ENCODE measurements around the gene CPNE6. TPM values are rescaled to one million over a fixed set of nuclear protein-coding genes. Genes with fewer than 3 reads are reported as not detected.
"Not testable (repeated sequence)": the region's sequence is repeated elsewhere in the genome, so short reads cannot be mapped to it uniquely, and the experiment has no call there.

The CPNE6 gene
- not detected in 2 replicates for total RNA-seq

DNA sequence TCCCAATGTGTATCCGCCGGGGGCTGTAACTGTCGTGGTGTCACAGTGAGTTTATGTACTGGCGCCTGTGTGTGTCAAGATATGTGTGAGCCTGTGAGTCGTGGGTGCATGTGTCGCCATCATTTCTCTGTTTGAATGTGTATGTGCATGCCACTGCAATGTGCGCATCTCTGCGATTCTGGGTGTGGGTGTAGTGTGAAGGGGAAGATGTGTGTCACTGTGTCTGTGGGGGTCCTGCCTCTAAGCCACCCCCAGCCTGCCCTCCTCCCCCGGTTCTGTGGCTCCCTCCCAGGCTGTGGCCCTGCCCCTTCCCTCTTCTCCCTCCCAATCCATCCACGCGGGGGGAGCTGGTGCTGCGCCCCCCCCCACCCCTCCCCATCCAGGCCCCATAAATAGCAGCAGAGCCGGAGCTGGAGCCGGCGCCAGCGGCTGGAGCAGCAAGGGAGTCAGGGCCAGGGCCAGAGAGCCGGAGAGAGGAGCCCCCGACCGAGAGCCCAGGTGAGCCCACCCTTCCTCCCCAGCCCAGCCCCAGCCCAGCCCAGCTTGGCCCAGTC, at the start of gene CPNE6:
Gene CPNE6, plus strand, starts transcription at position 419 of the 554 bp plus-strand sequence. CDS start 1,375 bp downstream, outside the sequence.
- DNase-seq (ENCODE audit: low read depth in 2 of 2), result no peak

DNA sequence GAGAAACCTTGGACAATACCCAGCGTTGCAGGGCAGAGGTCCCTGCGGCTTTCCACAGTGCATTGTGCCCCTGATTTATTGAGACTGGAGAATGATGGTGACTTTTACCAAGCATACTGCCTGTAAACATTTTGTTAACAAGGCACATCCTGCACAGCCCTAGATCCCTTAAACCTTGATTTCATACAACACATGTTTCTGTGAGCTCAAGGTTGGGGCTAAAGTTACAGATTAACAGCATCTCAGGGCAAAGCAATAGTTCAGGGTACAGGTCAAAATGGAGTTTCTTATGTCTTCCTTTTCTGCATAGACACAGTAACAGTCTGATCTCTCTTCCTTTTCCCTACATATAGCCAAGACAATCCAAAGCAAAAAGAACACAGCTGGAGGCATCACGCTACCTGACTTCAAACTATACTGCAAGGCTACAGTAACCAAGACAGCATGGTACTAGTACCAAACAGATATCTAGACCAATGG, 46.4 kb upstream of the CPNE6 start:
- DNase-seq (ENCODE audit: low read depth in 2 of 2), result not testable (repeated sequence)

DNA sequence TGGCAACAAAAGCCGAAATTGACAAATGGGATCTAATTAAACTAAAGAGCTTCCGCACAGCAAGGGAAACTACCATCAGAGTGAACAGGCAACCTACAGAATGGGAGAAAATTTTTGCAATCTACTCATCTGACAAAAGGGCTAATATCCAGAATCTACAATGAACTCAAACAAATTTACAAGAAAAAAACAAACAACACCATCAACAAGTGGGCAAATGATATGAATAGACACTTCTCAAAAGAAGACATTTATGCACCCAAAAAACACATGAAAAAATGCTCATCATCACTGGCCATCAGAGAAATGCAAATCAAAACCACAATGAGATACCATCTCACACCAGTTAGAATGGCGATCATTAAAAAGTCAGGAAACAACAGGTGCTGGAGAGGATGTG, 41.7 kb upstream of the CPNE6 start:
- not testable (repeated sequence) for DNase-seq (ENCODE audit: low read depth in 2 of 2)

DNA sequence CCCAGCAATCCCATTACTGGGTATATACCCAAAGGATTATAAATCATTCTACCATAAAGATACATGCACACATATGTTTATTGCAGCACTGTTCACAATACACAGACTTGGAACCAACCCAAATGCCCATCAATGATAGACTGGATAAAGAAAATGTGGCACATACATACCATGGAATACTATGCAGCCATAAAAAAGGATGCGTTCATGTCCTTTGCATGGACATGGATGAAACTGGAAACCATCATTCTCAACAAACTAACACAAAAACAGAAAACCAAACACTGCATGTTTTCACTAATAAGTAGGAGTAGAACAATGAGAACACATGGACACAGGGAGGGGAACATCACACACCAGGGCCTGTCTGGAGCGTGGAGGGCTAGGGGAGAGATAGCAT, 40.0 kb upstream of the CPNE6 start:
- DNase-seq (ENCODE audit: low read depth in 2 of 2), result not testable (repeated sequence)

DNA sequence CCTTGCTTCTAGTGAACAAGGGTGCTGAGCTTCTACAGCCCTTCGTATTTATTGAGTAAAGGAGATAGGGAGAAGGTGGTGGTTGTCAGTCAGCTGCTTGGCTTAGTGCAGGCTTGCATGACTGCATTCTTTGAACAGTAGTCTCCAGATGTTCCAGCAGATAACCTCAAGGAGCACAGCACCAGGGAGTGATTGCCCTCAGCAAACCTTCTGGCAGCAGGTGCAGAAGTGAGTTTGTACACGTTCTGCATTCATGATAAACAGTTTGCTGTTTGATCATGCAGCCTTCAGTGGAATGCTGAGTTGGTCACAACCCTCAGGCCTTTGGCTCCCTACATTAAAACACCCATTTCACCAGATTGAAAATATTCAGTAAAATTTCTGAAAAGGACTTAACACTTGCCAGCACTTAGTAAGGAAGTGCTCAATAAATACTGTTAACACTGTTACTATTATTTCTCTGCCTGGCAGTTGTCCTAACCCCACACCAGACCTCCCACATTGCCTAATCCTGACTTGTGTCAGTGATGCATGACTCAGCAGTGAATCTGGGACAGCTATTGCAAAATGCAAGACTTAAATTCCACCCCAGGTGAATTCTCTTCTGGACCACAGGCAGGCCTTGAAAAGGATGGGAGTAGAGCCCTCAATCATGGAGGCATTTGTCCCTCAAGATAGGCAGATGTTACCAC, 38.5 kb upstream of the CPNE6 start:
- DNase-seq (ENCODE audit: low read depth in 2 of 2), result no peak

DNA sequence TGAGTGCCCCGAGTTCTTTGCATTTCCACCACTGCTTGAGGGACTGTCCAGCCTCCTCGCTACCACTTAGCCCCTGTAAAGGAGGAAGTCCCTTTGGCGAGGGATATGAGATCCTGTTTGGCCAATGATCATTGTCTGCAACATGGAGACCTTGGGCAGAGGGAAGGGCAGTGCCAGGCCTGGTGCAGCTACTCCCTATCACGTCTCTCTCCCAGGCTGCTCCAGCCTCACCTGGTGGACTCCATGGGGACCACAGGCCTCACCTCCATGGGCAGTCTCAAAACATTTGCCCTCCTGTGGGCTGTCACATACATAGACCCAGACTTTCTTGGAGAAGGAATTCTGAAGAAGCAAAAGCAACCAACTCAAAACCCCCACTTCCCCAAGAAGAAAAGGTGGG, 35.6 kb upstream of the CPNE6 start:
- DNase-seq (ENCODE audit: low read depth in 2 of 2), result not testable (repeated sequence)

DNA sequence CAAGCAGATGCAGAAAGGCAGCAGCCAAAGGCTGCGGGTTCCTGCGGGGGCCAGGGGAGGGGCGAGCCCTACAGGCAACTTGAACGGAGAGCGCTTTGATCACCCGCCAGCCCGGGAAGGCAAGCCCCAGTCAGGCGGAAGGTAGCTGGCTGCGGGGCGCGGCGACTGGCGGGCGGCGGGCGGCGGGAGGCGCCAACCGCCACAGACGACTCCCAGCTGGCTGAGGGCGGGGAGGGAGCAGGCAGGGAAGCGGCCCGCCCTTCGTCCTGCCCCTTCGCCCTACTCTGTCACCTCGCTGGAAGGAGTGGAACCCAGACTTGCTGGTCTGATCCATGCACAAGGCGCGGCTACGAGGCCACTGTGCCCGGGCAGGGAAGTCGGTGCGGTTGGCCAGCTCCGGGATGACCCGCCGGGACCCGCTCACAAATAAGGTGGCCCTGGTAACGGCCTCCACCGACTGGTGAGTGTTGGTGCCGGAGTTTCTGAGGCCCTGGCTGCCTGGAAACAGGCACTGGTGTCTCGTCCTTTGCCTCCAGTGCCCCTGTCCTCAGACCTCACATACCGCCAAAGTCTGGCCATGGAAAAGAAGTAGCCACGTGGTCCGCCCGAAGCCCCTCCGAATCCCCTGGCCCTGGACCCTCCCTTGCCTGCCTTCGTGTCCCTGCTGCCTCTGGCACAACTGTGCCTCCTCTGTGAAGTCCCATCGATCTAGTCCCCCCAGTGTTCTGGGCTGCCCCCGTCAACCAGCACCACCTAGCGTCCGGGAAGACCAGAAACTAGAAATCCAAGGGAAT, 35.0 kb upstream of the CPNE6 start:
- DNase-seq (ENCODE audit: low read depth in 2 of 2), result peak; percentile 70 to 79

DNA sequence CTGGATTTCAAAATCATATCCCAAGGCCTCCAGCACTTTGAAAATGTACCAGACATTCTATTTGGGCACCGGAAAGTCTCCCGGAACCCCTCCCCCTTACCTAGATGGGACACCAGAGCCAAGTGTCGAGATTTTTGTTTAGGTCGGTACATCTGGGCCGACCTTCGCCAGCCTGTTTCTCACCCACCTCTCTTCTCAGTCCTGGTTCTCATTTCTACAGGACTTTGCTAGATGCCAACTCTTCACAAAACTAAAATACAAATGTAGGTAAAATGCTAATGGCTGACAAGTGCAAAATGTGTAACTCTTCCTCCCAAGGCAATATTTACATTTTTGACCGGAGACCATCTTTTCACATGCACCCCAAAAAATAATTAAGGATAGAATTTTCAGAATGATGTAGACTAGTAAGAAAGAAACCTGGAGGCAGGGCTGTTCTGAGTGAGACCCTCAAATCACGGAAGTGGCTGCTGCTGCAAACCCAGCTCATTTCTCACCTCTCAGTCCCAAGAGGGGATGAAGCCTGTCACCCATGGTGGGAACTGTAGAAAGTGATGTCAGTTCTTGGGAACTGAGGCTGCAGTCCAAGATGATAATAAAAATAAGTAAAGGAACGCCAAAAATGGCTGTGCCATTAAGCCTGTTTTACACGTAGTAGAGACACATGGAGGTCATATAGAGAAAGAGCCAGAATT, 34.3 kb upstream of the CPNE6 start:
- not testable (repeated sequence) for DNase-seq (ENCODE audit: low read depth in 2 of 2)

DNA sequence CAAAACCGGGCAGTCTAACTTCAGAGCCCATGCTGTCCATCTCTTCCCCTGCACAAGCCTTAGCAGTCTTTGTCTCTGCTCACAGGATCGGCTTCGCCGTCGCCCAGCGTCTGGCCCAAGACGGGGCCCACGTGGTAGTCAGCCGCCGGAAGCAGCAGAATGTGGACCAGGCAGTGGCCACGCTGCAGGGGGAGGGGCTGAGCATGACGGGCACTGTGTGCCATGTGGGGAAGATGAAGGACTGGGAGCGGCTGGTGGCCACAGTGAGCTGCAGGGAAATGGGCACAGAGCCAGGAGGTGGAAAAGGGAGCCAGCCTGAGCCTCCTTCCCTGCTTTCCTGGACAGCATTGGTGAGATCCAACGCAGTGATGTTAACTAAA, 33.7 kb upstream of the CPNE6 start:
- DNase-seq (ENCODE audit: low read depth in 2 of 2), result no peak

DNA sequence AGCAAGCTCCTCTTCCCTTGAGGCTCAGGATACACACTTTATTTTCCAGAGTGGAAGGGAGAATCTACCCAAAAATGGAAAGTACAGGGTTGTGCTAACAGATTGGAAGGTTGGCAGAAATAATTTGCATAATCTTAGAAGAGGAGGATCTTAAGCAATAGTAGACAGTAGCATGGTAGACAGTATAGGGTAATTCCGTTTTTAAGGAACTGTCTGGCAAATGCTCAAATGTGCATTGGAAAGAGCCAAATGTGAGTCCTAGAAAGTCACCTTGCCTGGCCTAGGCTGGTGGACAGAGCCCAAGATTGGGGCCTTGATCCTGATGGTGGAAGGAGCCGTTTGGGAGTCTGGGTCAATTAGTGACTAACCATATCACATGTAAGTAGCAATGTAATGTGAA, 32.7 kb upstream of the CPNE6 start:
- no peak for DNase-seq (ENCODE audit: low read depth in 2 of 2)

DNA sequence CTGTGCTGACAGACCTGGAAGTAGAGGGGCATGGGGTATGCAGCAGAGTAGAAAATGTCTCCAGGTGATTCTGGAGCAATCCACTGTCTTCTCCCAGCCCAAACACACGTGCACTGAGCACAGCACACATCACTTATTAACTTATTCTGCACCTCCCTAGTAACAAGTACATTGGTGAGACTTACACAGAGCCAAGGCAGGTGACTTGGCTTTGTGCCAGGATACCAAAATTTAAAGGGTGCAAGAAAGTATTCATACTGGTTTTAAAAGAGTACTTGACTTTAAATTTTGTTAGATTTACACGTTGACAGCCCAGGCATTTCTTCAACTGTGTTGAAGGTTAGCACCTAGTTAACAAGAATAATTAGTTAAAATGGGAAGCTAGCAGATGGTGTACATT, 30.7 kb upstream of the CPNE6 start:
- no peak for DNase-seq (ENCODE audit: low read depth in 2 of 2)

DNA sequence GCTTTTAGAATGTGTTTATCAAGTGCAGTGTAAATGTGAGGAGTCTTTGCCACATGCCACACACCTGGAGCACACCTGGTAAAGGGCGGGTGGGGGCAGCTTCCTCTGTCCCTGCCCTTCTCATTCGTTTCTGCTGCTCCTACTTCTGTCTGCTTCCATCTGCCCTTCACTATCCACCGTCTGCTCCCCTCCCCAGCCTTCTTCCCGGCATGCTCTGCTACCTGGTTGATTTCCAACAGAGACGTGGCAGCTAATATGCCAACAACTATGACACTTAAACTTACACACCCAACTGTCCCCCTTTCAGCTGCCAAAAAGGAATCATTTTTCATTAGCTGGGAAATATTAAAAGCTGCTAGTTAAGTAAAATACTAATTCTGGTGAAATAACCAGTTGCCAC, 28.6 kb upstream of the CPNE6 start:
- DNase-seq (ENCODE audit: low read depth in 2 of 2), result no peak

DNA sequence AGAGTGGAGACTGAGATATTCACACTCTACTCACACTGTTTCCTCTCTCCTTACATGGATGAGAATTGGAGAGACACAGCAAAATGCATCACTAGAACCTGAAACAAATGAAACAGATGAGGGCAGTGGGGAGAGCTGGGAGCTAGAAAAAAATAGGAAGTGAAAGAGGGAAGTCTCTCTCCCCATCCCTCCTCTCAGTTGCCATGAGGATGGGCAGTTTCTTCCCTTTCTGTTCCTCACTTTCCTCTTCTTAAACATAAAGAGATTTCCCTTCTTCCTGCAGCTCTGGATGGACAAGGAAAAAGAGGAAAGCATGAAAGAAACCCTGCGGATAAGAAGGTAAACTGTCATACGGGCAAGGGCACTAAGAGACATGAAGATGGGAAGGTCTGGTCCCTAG, 22.4 kb upstream of the CPNE6 start:
- DNase-seq (ENCODE audit: low read depth in 2 of 2), result not testable (repeated sequence)

DNA sequence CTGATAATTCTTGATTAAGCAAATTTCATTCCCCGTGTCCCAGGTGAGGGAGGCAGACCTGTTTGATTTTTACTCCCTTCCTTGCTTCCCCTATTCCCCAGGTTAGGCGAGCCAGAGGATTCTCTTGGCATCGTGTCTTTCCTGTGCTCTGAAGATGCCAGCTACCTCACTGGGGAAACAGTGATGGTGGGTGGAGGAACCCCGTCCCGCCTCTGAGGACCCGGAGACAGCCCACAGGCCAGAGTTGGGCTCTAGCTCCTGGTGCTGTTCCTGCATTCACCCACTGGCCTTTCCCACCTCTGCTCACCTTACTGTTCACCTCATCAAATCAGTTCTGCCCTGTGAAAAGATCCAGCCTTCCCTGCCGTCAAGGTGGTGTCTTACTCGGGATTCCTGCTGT, 20.6 kb upstream of the CPNE6 start:
- not testable (repeated sequence) for DNase-seq (ENCODE audit: low read depth in 2 of 2)

DNA sequence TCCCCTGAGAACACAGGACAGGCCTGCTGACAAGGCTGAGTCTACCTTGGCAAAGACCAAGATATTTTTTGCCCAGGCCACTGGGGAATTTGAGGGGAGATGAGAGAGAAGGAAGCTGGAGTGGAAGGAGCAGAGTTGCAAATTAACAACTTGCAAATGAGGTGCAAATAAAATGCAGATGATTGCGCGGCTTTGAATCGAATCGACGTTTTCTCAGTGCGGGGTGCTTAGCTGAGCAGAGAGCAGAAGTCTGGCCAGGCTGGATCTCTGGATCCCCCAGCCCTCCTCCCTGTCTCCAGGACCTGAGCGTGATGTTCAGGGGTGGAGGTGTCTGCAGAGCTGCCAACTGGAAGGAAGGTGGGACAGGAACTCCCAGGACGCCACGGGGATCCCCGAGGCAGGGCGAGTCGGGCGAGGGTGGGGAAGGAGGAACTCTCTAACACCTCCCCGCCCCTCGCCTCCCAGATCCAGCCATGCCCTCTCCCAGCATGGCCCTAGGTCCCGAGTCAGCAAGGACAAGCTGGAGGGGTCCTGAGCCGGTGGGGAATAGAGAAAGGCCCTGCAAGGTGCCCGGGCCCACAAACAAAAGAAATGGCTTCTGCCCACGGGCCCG, 20.1 kb upstream of the CPNE6 start:
- DNase-seq (ENCODE audit: low read depth in 2 of 2), result no peak

DNA sequence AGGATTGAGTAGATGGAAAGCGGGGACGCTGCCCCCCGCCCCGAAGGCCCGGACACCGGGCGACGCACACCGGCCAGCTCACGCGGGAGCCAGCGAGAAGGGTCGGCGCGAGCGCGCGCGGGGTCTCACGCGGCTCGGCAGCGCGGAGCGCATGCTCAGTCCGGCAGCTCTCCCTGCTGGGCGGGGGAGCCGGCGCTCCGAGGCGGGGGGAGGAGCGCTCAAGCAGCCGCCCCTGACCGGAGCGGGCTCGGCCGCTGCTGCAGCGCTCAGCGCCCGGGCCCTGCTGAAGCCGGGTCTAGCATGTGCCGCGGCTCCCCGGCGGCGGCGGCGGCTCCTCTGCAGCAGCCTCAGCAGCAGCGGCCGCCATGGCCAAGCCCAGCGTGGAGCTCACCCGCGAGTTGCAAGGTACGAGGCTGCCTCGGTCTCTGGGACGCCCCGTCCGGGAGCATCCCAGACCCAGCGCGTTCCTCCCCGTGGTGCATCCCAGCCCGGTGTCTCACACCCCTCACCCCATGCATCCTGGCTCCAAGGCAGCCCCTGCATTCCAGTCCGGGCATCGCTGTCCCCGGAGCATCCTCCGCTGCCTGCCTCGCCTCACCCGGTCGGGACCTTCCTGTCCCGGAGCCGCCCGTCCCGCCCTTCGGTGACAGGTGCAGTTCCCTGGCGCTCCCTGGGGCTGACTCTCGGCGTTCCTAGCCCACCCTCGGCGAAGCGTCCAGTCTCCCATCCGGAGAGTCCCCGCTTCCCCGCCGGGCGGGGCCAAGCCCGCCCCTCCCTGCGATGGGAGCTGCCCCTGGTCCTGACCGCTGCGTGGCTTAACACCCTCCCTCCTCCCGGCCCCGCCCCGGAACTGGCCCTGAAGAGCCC, 19.3 kb upstream of the CPNE6 start, which contains the start of gene CARMIL3:
Gene CARMIL3, plus strand, starts transcription at position 221 of the 867 bp plus-strand sequence. Its CDS starts 145 bp downstream, at position 366.
- peak; percentile 47 to 65 for DNase-seq (ENCODE audit: low read depth in 2 of 2)

DNA sequence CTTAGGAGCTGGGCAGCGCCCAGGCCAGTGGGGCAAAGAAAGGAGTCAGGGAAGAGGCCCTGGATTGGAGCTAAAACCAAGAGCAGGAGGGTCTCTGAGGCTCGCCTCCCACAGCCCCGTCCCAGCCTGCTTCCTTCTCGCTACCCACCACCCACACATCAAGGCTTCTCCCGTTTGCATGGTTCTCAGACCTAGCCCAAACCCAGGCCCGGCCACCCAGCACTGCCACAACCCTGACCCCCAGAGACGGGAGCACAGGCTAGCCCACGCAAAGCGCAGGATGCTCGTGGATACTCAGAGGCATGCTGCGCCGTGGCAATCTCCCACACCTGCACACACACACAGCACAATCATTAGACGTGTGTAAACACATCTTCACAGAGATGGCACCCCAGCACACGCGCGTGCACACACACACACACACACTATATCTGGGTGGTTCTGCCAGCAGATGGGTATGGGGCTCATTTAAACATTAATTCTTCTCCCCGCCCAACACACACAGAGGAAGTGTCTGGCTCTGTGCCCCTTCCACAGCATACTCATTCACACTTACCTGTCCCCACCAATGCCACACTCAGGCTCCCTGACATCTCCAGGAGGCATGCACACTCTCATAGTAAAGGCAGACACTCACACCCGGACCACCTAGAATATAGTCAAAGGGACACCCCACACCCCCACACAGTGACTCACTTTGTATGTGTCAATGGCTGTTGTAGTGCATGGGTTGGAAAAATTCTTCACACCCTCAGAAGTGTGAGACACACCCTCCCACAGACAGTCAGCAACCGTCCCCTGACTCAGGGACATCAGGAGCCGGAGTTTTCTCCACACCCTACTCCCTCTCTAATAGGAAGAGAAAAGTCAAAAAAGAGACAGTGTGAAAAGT, 18.5 kb upstream of the CPNE6 start:
- DNase-seq (ENCODE audit: low read depth in 2 of 2), result no peak

DNA sequence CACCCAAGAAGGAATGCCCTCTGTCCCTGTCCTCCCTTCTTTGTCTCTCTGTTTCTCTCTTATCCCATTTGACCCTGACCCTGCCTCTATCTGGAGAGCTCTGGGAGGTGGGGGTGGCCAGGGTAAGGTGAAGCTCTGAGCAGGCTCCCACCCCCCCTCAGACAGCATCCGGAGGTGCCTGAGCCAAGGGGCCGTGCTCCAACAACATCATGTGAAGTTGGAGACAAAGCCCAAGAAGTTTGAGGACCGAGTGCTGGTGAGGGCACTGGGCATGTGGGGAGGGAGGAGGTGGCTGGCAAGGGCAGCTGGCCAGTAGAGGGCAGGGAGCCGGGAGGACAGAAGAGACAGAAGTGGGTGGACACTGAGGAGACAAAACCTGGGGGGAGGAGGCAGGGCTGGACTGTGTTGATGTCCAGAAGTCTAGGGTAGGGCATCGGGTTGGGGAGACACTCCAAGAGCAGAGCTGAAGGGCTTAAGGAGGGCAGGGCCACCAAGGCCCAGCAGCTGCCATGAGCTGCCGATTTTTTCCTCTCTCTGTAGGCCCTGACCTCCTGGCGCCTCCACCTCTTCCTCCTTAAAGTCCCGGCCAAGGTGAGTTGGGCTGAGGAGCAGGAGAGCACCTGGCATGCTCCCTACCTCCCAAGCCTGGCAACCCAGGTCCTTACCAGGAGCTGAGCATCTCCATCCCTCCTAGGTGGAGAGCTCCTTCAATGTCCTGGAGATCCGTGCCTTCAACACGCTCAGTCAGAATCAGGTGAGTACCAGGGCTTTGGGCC, 17.6 kb upstream of the CPNE6 start:
- no peak for DNase-seq (ENCODE audit: low read depth in 2 of 2)

DNA sequence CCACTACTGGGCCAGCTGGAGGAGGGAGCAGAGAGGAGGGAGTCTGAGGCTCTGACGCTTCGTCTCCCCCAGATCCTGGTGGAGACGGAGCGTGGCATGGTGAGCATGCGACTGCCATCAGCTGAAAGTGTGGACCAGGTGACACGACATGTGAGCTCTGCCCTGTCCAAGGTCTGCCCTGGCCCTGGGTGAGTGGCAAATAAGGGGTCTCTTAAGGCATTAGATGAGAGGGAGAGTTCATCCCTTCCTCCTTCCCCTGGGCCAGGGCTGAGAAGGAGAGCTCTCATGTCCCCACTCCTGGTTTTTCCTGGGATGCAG, 17.1 kb upstream of the CPNE6 start:
- no peak for DNase-seq (ENCODE audit: low read depth in 2 of 2)

Measured in lung microvascular endothelial cell (primary cell).